OCI-LY7 (cell line): ENCODE data around the gene GBA2.

Source experiments
- CTCF ChIP-seq: fragments of 200-600 bp; sonication (generic); conservative IDR thresholded peaks from 2 replicates; pipeline ENCODE4 v1.5.1; 2014; ENCODE audit warnings: mild to moderate bottlenecking, antibody characterized with exemption, low read length, moderate library complexity, mixed read lengths
- EZH2phosphoT487 ChIP-seq: fragments of 200-600 bp; sonication (generic); IDR thresholded peaks from 2 replicates; pipeline ENCODE4 v1.6.1; 2018; ENCODE audit warnings: low read depth, borderline replicate concordance, mild to moderate bottlenecking, mixed run types, antibody characterized with exemption, low read length, moderate library complexity, mixed read lengths

GRCh38 chr9:35771943-35772342 lies 22.9 kb upstream of the GBA2 start:
- no peak for TF ChIP-seq CTCF
- TF ChIP-seq EZH2phosphoT487: no peak
